ENCODE data around the gene MCCC2. TPM values are rescaled to one million over a fixed set of nuclear protein-coding genes. Genes with fewer than 3 reads are reported as not detected.
A peak's percentile ranks its signal among the peaks of the same experiment; 100 is the strongest.
"Not testable (repeated sequence)": the region's sequence is repeated elsewhere in the genome, so short reads cannot be mapped to it uniquely, and the experiment has no call there.

MCCC2 gene
- 100 to 1,000 TPM in 2 of 4 donors, 10 to 100 TPM in 2; 56.2 to 112 (median 89.2) TPM for total RNA-seq

GRCh38 chr5:71586941-71587765, at the start of gene MCCC2:
Gene MCCC2 (plus strand): TSS chr5:71587340. CDS start chr5:71587426, 86 bp downstream.
- Histone ChIP-seq H3K27ac (peak within 1 kb of the TSS; percentile 51 to 95 (median 83)), H3K9me3 (no peaks in the 10 kb centered on the region), H3K36me3 (no peaks in the 10 kb centered on the region), H3K27me3 (no peaks in the 10 kb centered on the region), H3K4me1 (peaks cover 7 to 32% of the 10 kb centered on the region in 2 donors), H3K4me3 (replicated peaks in 1 of 3) (peak within 1 kb of the TSS; percentile 38 to 87 (median 44))
- intact Hi-C loops (cut with DNase I): no loop called here
- DNase-seq: peak; percentile 98 to 99
- TF ChIP-seq CTCF (IDR thresholded peaks at IDR 0.05) (no peak), POLR2A (IDR thresholded peaks at IDR 0.05) (peak in 1 of 2 donors; percentile 90)
- 0% methylated on average over 13 to 25 of the region's 56 CpGs for whole genome bisulfite sequencing, 2 donors

DNA sequence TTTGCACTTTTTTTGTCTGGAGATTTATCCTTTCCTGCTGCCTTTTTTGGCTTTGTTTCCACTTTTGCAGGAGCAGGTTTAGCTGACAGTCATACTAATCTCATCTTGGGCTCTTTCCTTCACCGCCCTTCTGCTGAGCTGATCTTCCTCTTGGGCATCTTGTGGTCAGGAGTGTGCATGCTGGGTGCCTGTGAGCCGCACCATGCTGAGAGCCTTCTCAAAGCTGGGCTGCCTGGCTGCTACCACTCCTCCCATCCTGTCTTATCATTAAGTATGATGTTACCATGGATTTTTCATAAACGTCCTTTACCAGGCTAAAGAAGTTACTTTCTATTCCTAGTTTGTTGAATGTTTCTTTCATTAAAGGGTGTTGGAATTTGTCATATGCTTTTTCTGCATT, 49.5 kb upstream of the MCCC2 start:
- Histone ChIP-seq H3K36me3 (peaks cover 6 to 18% of the 10 kb centered on the region in 2 donors), H3K27ac (no peak overlapping the region), H3K27me3 (no peaks in the 10 kb centered on the region), H3K4me3 (replicated peaks in 1 of 3) (no peak overlapping the region), H3K9me3 (no peaks in the 10 kb centered on the region), H3K4me1 (no peaks in the 10 kb centered on the region)
- intact Hi-C loops (cut with DNase I): no loop called here
- 92 to 93% methylated on average over 3 of the region's 3 CpGs for WGBS, 2 donors
- no peak for DNase-seq
- TF ChIP-seq POLR2A (IDR thresholded peaks at IDR 0.05): no peak
- no peak for TF ChIP-seq CTCF (IDR thresholded peaks at IDR 0.05)

- H3K4me3 ChIP-seq (replicated peaks in 1 of 3); H3K27me3 ChIP-seq; DNase-seq; H3K9me3 ChIP-seq; intact Hi-C loops (cut with DNase I); H3K4me1 ChIP-seq; H3K27ac ChIP-seq: not testable (repeated sequence)
- WGBS, 2 donors: 97% methylated on average over 7 of the region's 7 CpGs
- peaks cover 30 to 35% of the 10 kb centered on the region in 2 donors for H3K36me3 ChIP-seq
Measured at GRCh38 chr5:71550885-71551284, 36.3 kb upstream of the MCCC2 start.

DNA sequence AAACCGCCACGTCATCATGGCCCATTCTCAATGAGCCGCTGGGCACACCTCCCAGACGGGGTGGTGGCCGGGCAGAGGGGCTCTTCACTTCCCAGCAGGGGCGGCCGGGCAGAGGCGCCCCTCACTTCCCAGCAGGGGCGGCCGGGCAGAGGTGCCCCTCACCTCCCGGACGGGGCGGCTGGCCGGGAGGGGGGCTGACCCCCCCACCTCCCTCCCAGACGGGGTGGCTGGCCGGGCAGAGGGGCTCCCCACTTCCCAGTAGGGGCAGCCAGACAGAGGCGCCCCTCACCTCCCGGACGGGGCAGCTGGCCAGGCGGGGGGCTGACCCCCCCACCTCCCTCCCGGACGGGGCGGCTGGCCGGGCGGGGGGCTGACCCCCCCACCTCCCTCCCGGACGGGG, 35.6 kb upstream of the MCCC2 start:
- WGBS, 2 donors: 97 to 98% methylated on average over 8 to 14 of the region's 27 CpGs
- intact Hi-C loops (cut with DNase I); DNase-seq; H3K4me3 ChIP-seq (replicated peaks in 1 of 3); H3K27ac ChIP-seq; H3K4me1 ChIP-seq; H3K9me3 ChIP-seq; H3K27me3 ChIP-seq: not testable (repeated sequence)
- H3K36me3 ChIP-seq: peaks cover 29 to 31% of the 10 kb centered on the region in 2 donors

GRCh38 chr5:71552026-71552749, 35.0 kb upstream of the MCCC2 start:
- WGBS, 2 donors: 98% methylated on average over 22 to 27 of the region's 53 CpGs
- H3K4me3 ChIP-seq (replicated peaks in 1 of 3); H3K9me3 ChIP-seq; H3K27ac ChIP-seq; intact Hi-C loops (cut with DNase I); H3K27me3 ChIP-seq; H3K4me1 ChIP-seq; DNase-seq: not testable (repeated sequence)
- peaks cover 25 to 34% of the 10 kb centered on the region in 2 donors for H3K36me3 ChIP-seq

GRCh38 chr5:71563161-71563560, 24.0 kb upstream of the MCCC2 start:
- 86 to 89% methylated on average over 4 of the region's 4 CpGs for WGBS, 2 donors
- H3K4me3 ChIP-seq (replicated peaks in 1 of 3): no peak overlapping the region
- intact Hi-C loops (cut with DNase I): no loop called here
- DNase-seq: no peak
- H3K27me3 ChIP-seq: no peaks in the 10 kb centered on the region
- H3K36me3 ChIP-seq: peaks cover 31 to 39% of the 10 kb centered on the region in 2 donors
- H3K9me3 ChIP-seq: no peaks in the 10 kb centered on the region
- H3K27ac ChIP-seq: no peak overlapping the region
- no peak for TF ChIP-seq CTCF (IDR thresholded peaks at IDR 0.05)
- no peak for TF ChIP-seq POLR2A (IDR thresholded peaks at IDR 0.05)
- no peaks in the 10 kb centered on the region for H3K4me1 ChIP-seq

All from thyroid gland (tissue), 4 donors.